ENCODE results near the gene EFNA5. TPM values are rescaled to one million over a fixed set of nuclear protein-coding genes. Genes with fewer than 3 reads are reported as not detected.

EFNA5 gene
- polyA plus RNA-seq, 3 donors: 0.01 TPM; not detected in 2

- Histone ChIP-seq H4K20me1 (ENCODE audit: insufficient read depth, low read length) (no peaks in the 10 kb centered on the region), H3K79me2 (ENCODE audit: insufficient read depth, low read length) (no peaks in the 10 kb centered on the region), H2AFZ (ENCODE audit: insufficient read depth, low read depth, low read length, poor library complexity, severe bottlenecking) (no peak overlapping the region), H3K4me3 (replicated peaks in 1 of 3; ENCODE audit: low read depth in 2 of 3, low read length in 3 of 3) (peak overlapping the region in 1 of 3 experiments; percentile 48), H3K9ac (ENCODE audit: insufficient read depth, low read length, poor library complexity, severe bottlenecking) (no peak overlapping the region), H3K4me1 (ENCODE audit: control insufficient read depth in 1 of 2, insufficient read depth in 2 of 2, low read length in 2 of 2) (peaks cover 31 to 37% of the 10 kb centered on the region in 2 donors), H3K9me3 (replicated peaks in 1 of 2; ENCODE audit: control insufficient read depth in 1 of 2, insufficient read depth in 1 of 2, low read length in 2 of 2) (peaks cover 2 to 21% of the 10 kb centered on the region in 2 donors), H3K27me3 (ENCODE audit: control insufficient read depth in 2 of 2, insufficient read depth in 2 of 2, low read length in 2 of 2) (peaks cover 53 to 88% of the 10 kb centered on the region in 2 donors), H3K4me2 (replicated peaks; ENCODE audit: extremely low read depth, low read length, poor library complexity, severe bottlenecking) (peak overlapping the region; percentile 72), H3K27ac (ENCODE audit: low read depth in 1 of 2, low read length in 2 of 2) (no peak overlapping the region), H3K36me3 (replicated peaks in 1 of 2; ENCODE audit: control insufficient read depth in 1 of 2, insufficient read depth in 2 of 2, low read length in 2 of 2) (no peaks in the 10 kb centered on the region)
- Mint-ChIP-seq H3K27ac (peak overlapping the region in 1 of 7 donors; percentile 45), H3K36me3 (peaks cover 2 to 10% of the 10 kb centered on the region in 2 donors), H3K27me3 (ENCODE audit: low read depth in 3 of 3) (peaks cover 71 to 84% (median 74%) of the 10 kb centered on the region in 3 donors), H3K4me3 (peak overlapping the region; percentile 49 to 93), H3K4me1 (peaks cover 33% of the 10 kb centered on the region), H3K9me3 (peaks cover 0 to 12% (median 9%) of the 10 kb centered on the region in 7 donors)
- no peak for DNase-seq
- WGBS (ENCODE audit: insufficient coverage): under 1% methylated on average over 73 of the region's 77 CpGs
- intact Hi-C loops (cut with micrococcal nuclease): no loop called here
- no peak for TF ChIP-seq CTCF (IDR thresholded peaks at IDR 0.05)
These were observed 428 bp downstream of the EFNA5 start for GRCh38 chr5:107670087-107670931.

- Mint-ChIP-seq H3K4me3 (peak overlapping the region in 1 of 2 donors; percentile 85), H3K36me3 (peaks cover 2 to 10% of the 10 kb centered on the region in 2 donors), H3K9me3 (peaks cover 0 to 12% (median 9%) of the 10 kb centered on the region in 7 donors), H3K4me1 (peaks cover 33% of the 10 kb centered on the region), H3K27me3 (ENCODE audit: low read depth in 3 of 3) (peaks cover 69 to 79% (median 74%) of the 10 kb centered on the region in 3 donors), H3K27ac (no peak overlapping the region)
- Histone ChIP-seq H3K4me2 (replicated peaks; ENCODE audit: extremely low read depth, low read length, poor library complexity, severe bottlenecking) (peak overlapping the region; percentile 72), H3K79me2 (ENCODE audit: insufficient read depth, low read length) (no peaks in the 10 kb centered on the region), H3K4me1 (ENCODE audit: control insufficient read depth in 1 of 2, insufficient read depth in 2 of 2, low read length in 2 of 2) (peaks cover 31 to 37% of the 10 kb centered on the region in 2 donors), H3K4me3 (replicated peaks in 1 of 3; ENCODE audit: low read depth in 2 of 3, low read length in 3 of 3) (peak overlapping the region in 1 of 3 experiments; percentile 14), H3K27ac (ENCODE audit: low read depth in 1 of 2, low read length in 2 of 2) (no peak overlapping the region), H3K9ac (ENCODE audit: insufficient read depth, low read length, poor library complexity, severe bottlenecking) (no peak overlapping the region), H3K9me3 (replicated peaks in 1 of 2; ENCODE audit: control insufficient read depth in 1 of 2, insufficient read depth in 1 of 2, low read length in 2 of 2) (peaks cover 2 to 21% of the 10 kb centered on the region in 2 donors), H2AFZ (ENCODE audit: insufficient read depth, low read depth, low read length, poor library complexity, severe bottlenecking) (no peak overlapping the region), H3K36me3 (replicated peaks in 1 of 2; ENCODE audit: control insufficient read depth in 1 of 2, insufficient read depth in 2 of 2, low read length in 2 of 2) (no peaks in the 10 kb centered on the region), H4K20me1 (ENCODE audit: insufficient read depth, low read length) (no peaks in the 10 kb centered on the region), H3K27me3 (ENCODE audit: control insufficient read depth in 2 of 2, insufficient read depth in 2 of 2, low read length in 2 of 2) (peaks cover 52 to 84% of the 10 kb centered on the region in 2 donors)
- intact Hi-C loops (cut with micrococcal nuclease): no loop called here
- no peak for DNase-seq
- no peak for TF ChIP-seq CTCF (IDR thresholded peaks at IDR 0.05)
- WGBS (ENCODE audit: insufficient coverage): under 1% methylated on average over 41 of the region's 60 CpGs
These were observed 1.4 kb downstream of the EFNA5 start for GRCh38 chr5:107669096-107670031.

Measured in CD14-positive monocyte (primary cell).